Activated CD4-positive, alpha-beta T cell treated with anti-CD3 and anti-CD28 coated beads, Interleukin-2, amount 50 U/mL, for 4 hours (primary cell): ENCODE data around the gene PLXND1.

ENCODE experiments used
- DNase-seq, 2 experiments: peaks; one replicate each; pipeline ENCODE4 v3.0.0-alpha.2; 2020

The PLXND1 gene

GRCh38 chr3:129599073-129599472 is 7.4 kb downstream of the PLXND1 start:
- DNase-seq = no peak

- no peak for DNase-seq
Measured at GRCh38 chr3:129598484-129598883, 8.0 kb downstream of the PLXND1 start.

- DNase-seq = no peak
Measured at GRCh38 chr3:129598000-129598381, 8.5 kb downstream of the PLXND1 start.

GRCh38 chr3:129597087-129597999 is 9.1 kb downstream of the PLXND1 start:
- no peak for DNase-seq

GRCh38 chr3:129596194-129597086 is 10.0 kb downstream of the PLXND1 start:
- DNase-seq = no peak

- no peak for DNase-seq
Measured at GRCh38 chr3:129595544-129596193, 10.8 kb downstream of the PLXND1 start.

- DNase-seq = no peak
Measured at GRCh38 chr3:129594907-129595390, 11.5 kb downstream of the PLXND1 start.

GRCh38 chr3:129594409-129594808 is 12.1 kb downstream of the PLXND1 start:
- no peak for DNase-seq

- DNase-seq = no peak
Measured at GRCh38 chr3:129593595-129594339, 12.7 kb downstream of the PLXND1 start.

- DNase-seq = no peak
Measured at GRCh38 chr3:129593230-129593594, 13.3 kb downstream of the PLXND1 start.

GRCh38 chr3:129592381-129593131 is 13.9 kb downstream of the PLXND1 start:
- DNase-seq = no peak

- no peak for DNase-seq
Measured at GRCh38 chr3:129591932-129592331, 14.5 kb downstream of the PLXND1 start.

GRCh38 chr3:129590215-129590614 is 16.3 kb downstream of the PLXND1 start:
- no peak for DNase-seq

GRCh38 chr3:129587566-129588210 is 18.8 kb downstream of the PLXND1 start:
- DNase-seq = no peak

- no peak for DNase-seq
Measured at GRCh38 chr3:129586746-129587430, 19.6 kb downstream of the PLXND1 start.

- DNase-seq = no peak
Measured at GRCh38 chr3:129585949-129586657, 20.4 kb downstream of the PLXND1 start.

- no peak for DNase-seq
Measured at GRCh38 chr3:129584631-129585030, 21.8 kb downstream of the PLXND1 start.

- no peak for DNase-seq
Measured at GRCh38 chr3:129583289-129583688, 23.2 kb downstream of the PLXND1 start.

- DNase-seq = no peak
Measured at GRCh38 chr3:129582799-129583198, 23.7 kb downstream of the PLXND1 start.

- no peak for DNase-seq
Measured at GRCh38 chr3:129581623-129582022, 24.9 kb downstream of the PLXND1 start.
